HG02678 (cell line): Measurements from ENCODE around the gene RIPPLY1.

ENCODE experiments used
- ATAC-seq: cut with Tn5 transposase; IDR thresholded peaks from one replicate; pipeline ENCODE4 v1.9.1; 2021; ENCODE audit warnings: mild to moderate bottlenecking, moderate library complexity; ENCODE audit not compliant: unreplicated experiment

RIPPLY1 gene

GRCh38 chrX:106903291-106903824 lies at the start of gene RIPPLY1:
Gene RIPPLY1, minus strand, starts transcription at chrX:106903341. Its CDS starts 54 bp downstream, at chrX:106903287.
- ATAC-seq, result no peak

GRCh38 chrX:106952538-106952937 lies 49.4 kb upstream of the RIPPLY1 start:
- no peak for ATAC-seq

- ATAC-seq, result no peak
Measured at GRCh38 chrX:106952089-106952488, 48.9 kb upstream of the RIPPLY1 start.

- ATAC-seq, result no peak
Measured at GRCh38 chrX:106951230-106951629, 48.1 kb upstream of the RIPPLY1 start.

GRCh38 chrX:106950381-106950780 lies 47.2 kb upstream of the RIPPLY1 start:
- ATAC-seq, result no peak

GRCh38 chrX:106949366-106949765 lies 46.2 kb upstream of the RIPPLY1 start:
- no peak for ATAC-seq

- no peak for ATAC-seq
Measured at GRCh38 chrX:106948641-106949040, 45.5 kb upstream of the RIPPLY1 start.

- no peak for ATAC-seq
Measured at GRCh38 chrX:106946464-106946863, 43.3 kb upstream of the RIPPLY1 start.

GRCh38 chrX:106940068-106940467 lies 36.9 kb upstream of the RIPPLY1 start:
- ATAC-seq, result no peak

GRCh38 chrX:106939566-106939965 lies 36.4 kb upstream of the RIPPLY1 start:
- ATAC-seq, result no peak

- ATAC-seq, result no peak
Measured at GRCh38 chrX:106936246-106936645, 33.1 kb upstream of the RIPPLY1 start.

GRCh38 chrX:106935175-106935574 lies 32.0 kb upstream of the RIPPLY1 start:
- no peak for ATAC-seq

- no peak for ATAC-seq
Measured at GRCh38 chrX:106933538-106933961, 30.4 kb upstream of the RIPPLY1 start.

GRCh38 chrX:106932960-106933537 lies 29.9 kb upstream of the RIPPLY1 start:
- ATAC-seq, result no peak

GRCh38 chrX:106932492-106932923 lies 29.4 kb upstream of the RIPPLY1 start:
- no peak for ATAC-seq

- no peak for ATAC-seq
Measured at GRCh38 chrX:106931831-106932491, 28.8 kb upstream of the RIPPLY1 start.

GRCh38 chrX:106928227-106928626 lies 25.1 kb upstream of the RIPPLY1 start:
- ATAC-seq, result no peak

- no peak for ATAC-seq
Measured at GRCh38 chrX:106927700-106928099, 24.6 kb upstream of the RIPPLY1 start.

GRCh38 chrX:106927023-106927422 lies 23.9 kb upstream of the RIPPLY1 start:
- no peak for ATAC-seq

- ATAC-seq, result no peak
Measured at GRCh38 chrX:106921637-106922036, 18.5 kb upstream of the RIPPLY1 start.

GRCh38 chrX:106919932-106920452 lies 16.9 kb upstream of the RIPPLY1 start, which contains the start of gene CLDN2:
Gene CLDN2, plus strand, starts transcription at chrX:106920402. Its CDS starts 7,827 bp downstream, at chrX:106928229.
- ATAC-seq, result no peak
